Measurements from ENCODE around the gene KPNB1. TPM values are rescaled to one million over a fixed set of nuclear protein-coding genes. Genes with fewer than 3 reads are reported as not detected.
"Not testable (repeated sequence)": the region's sequence is repeated elsewhere in the genome, so short reads cannot be mapped to it uniquely, and the experiment has no call there.

Gene KPNB1
- total RNA-seq, 1 donor: 443 TPM

GRCh38 chr17:47675380-47676198 lies 25.9 kb downstream of the KPNB1 start:
- DNase-seq (ENCODE audit: low read depth): no peak
- no peak overlapping the region for H3K4me3 ChIP-seq (ENCODE audit: low read depth, low read length)
- TF ChIP-seq, protein P1, sequence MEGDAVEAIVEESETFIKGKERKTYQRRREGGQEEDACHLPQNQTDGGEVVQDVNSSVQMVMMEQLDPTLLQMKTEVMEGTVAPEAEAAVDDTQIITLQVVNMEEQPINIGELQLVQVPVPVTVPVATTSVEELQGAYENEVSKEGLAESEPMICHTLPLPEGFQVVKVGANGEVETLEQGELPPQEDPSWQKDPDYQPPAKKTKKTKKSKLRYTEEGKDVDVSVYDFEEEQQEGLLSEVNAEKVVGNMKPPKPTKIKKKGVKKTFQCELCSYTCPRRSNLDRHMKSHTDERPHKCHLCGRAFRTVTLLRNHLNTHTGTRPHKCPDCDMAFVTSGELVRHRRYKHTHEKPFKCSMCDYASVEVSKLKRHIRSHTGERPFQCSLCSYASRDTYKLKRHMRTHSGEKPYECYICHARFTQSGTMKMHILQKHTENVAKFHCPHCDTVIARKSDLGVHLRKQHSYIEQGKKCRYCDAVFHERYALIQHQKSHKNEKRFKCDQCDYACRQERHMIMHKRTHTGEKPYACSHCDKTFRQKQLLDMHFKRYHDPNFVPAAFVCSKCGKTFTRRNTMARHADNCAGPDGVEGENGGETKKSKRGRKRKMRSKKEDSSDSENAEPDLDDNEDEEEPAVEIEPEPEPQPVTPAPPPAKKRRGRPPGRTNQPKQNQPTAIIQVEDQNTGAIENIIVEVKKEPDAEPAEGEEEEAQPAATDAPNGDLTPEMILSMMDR (IDR thresholded peaks at IDR 0.05; ENCODE audit: insufficient read depth, low read depth, low read length): no peak

- H3K4me3 ChIP-seq (ENCODE audit: low read depth, low read length): no peak overlapping the region
- TF ChIP-seq, protein P1 (IDR thresholded peaks at IDR 0.05; ENCODE audit: insufficient read depth, low read depth, low read length): no peak
- no peak for DNase-seq (ENCODE audit: low read depth)
Measured at GRCh38 chr17:47676199-47676472, 26.4 kb downstream of the KPNB1 start.

GRCh38 chr17:47676510-47677165 lies 26.9 kb downstream of the KPNB1 start:
- DNase-seq (ENCODE audit: low read depth): no peak
- H3K4me3 ChIP-seq (ENCODE audit: low read depth, low read length): no peak overlapping the region
- TF ChIP-seq, protein P1 (IDR thresholded peaks at IDR 0.05; ENCODE audit: insufficient read depth, low read depth, low read length): no peak

GRCh38 chr17:47678196-47678595 lies 28.5 kb downstream of the KPNB1 start:
- DNase-seq (ENCODE audit: low read depth): no peak
- H3K4me3 ChIP-seq (ENCODE audit: low read depth, low read length): no peak overlapping the region
- TF ChIP-seq, protein P1 (IDR thresholded peaks at IDR 0.05; ENCODE audit: insufficient read depth, low read depth, low read length): no peak

GRCh38 chr17:47682138-47682537 lies 32.4 kb downstream of the KPNB1 start:
- H3K4me3 ChIP-seq (ENCODE audit: low read depth, low read length): no peak overlapping the region
- TF ChIP-seq, protein P1 (IDR thresholded peaks at IDR 0.05; ENCODE audit: insufficient read depth, low read depth, low read length): no peak
- DNase-seq (ENCODE audit: low read depth): no peak

DNA sequence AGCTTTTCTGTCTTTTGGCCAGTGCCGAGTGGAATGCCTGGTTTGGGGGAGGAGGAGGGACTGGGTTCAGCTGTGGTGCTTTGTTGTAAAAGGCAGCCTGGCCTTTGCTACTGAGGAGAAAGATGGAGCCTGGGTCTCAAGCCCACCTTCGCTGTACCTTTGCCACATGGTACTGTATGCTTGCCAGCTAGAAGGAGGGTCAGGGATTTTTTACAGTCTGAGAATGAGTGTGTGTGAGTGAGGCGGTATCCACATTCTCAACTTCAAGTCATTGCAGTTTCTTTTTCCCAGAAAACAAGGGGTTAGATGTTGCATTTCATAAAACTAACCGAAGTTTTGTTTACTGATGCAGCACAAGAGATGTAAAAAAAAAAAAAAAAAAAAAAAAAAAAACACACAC lies 33.0 kb downstream of the KPNB1 start:
- not testable (repeated sequence) for DNase-seq (ENCODE audit: low read depth); H3K4me3 ChIP-seq (ENCODE audit: low read depth, low read length)

DNA sequence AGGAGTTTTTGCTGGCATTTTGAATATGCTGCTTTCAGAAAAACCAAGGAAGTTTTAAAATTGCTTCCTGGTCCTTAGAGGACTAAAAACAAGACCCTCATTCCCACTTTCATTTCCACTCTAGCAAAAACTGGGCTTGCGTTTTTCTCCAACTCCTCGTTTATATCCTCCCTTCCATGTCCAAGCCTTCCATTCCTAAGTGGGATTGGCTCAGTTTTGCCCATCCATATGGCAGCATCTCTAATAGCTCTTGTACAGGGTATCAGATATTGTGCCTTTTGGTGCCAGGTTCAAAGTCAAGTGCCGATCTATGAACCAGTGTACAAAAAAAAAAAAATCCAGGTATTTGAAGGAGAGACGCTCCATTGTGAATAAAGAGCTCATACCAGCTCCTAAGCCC lies 34.3 kb downstream of the KPNB1 start:
- DNase-seq (ENCODE audit: low read depth): no peak
- TF ChIP-seq, protein P1 (IDR thresholded peaks at IDR 0.05; ENCODE audit: insufficient read depth, low read depth, low read length): no peak
- no peak overlapping the region for H3K4me3 ChIP-seq (ENCODE audit: low read depth, low read length)
